A673 (cell line): ENCODE data around the gene ECHS1. TPM values are rescaled to one million over a fixed set of nuclear protein-coding genes. Genes with fewer than 3 reads are reported as not detected.

ENCODE experiments used
- BruUV-seq: library from RNA; stranded (reverse); fragments of 400-500 nt; replicated peaks from 2 replicates; lab custom pipeline; 2021; lab: Mats Ljungman, UMichigan
- CTCF ChIA-PET: fragments of 300-600 bp; sonication (Branson Sonifier 250); formaldehyde crosslinking; loops from one replicate; lab custom pipeline; 2022; ENCODE audit warnings: antibody characterized with exemption; lab: Charles Lee
- POLR2A ChIA-PET: fragments of 300-600 bp; sonication (Branson Sonifier 250); formaldehyde crosslinking; loops from one replicate; lab custom pipeline; 2022; ENCODE audit warnings: antibody characterized with exemption; ENCODE audit not compliant: low non-redundant PET; lab: Charles Lee
- DNase-seq: peaks from one replicate; pipeline ENCODE4 v3.0.0-alpha.2; 2015; ENCODE audit warnings: low spot score
- H3K27ac ChIP-seq: fragments of 200-600 bp; sonication (generic); 2 replicates; pipeline ENCODE4 v1.5.1; 2016; ENCODE audit warnings: mixed run types, low read depth, mild to moderate bottlenecking, mixed read lengths, antibody characterized with exemption, low read length; ENCODE audit not compliant: poor library complexity, severe bottlenecking
- H3K27me3 ChIP-seq: fragments of 200-600 bp; sonication (generic); replicated peaks from 2 replicates; pipeline ENCODE4 v1.6.1; 2017; ENCODE audit warnings: mixed run types, low read depth, mild to moderate bottlenecking, mixed read lengths, antibody characterized with exemption, low read length; ENCODE audit not compliant: insufficient read depth, poor library complexity
- H3K36me3 ChIP-seq: fragments of 200-600 bp; sonication (generic); 2 replicates; pipeline ENCODE4 v1.6.1; 2016; ENCODE audit warnings: mixed run types, mild to moderate bottlenecking, mixed read lengths, antibody characterized with exemption, low read length; ENCODE audit not compliant: insufficient read depth, poor library complexity, severe bottlenecking
- H3K4me1 ChIP-seq: fragments of 200-600 bp; sonication (generic); 2 replicates; pipeline ENCODE4 v1.6.1; 2017; ENCODE audit warnings: mixed run types, mild to moderate bottlenecking, mixed read lengths, antibody characterized with exemption, low read length; ENCODE audit not compliant: insufficient read depth, poor library complexity, severe bottlenecking
- H3K4me3 ChIP-seq: fragments of 200-600 bp; sonication (generic); 2 replicates; pipeline ENCODE4 v1.5.1; 2016; ENCODE audit warnings: low read depth, mixed run types, mild to moderate bottlenecking, mixed read lengths, low read length; ENCODE audit not compliant: poor library complexity, severe bottlenecking
- H3K9me3 ChIP-seq: fragments of 200-600 bp; sonication (generic); 2 replicates; pipeline ENCODE4 v1.6.1; 2016; ENCODE audit warnings: mixed run types, low read depth, mild to moderate bottlenecking, mixed read lengths, antibody characterized with exemption, low read length; ENCODE audit not compliant: poor library complexity, severe bottlenecking
- EZH2 ChIP-seq: fragments of 200-600 bp; sonication (generic); IDR thresholded peaks from 2 replicates; pipeline ENCODE4 v1.6.1; 2017; ENCODE audit warnings: borderline replicate concordance, low read depth, mild to moderate bottlenecking, mixed read lengths, antibody characterized with exemption, low read length; ENCODE audit not compliant: poor library complexity, severe bottlenecking
- intact Hi-C: fragments of 100-400 bp; cut with micrococcal nuclease; formaldehyde crosslinking; loops from one replicate; pipeline ENCODE4 v1.10.0; 2022; ENCODE audit not compliant: unreplicated experiment
- total RNA-seq: library from RNA; stranded (reverse); gene quantifications from 2 replicates; pipeline ENCODE4 v1.2.3, GENCODE V29; 2021
- TF ChIP-seq, protein P1 (sequence below): fragments of 300-800, 200-600 bp; sonication (generic); conservative IDR thresholded peaks from 2 replicates; pipeline ENCODE4 v1.5.1; 2017; ENCODE audit warnings: low read depth, mild to moderate bottlenecking, antibody characterized with exemption, low read length, moderate library complexity, mixed read lengths

Gene ECHS1
- total RNA-seq, 1 experiment from 2014 or later = 96.3 TPM

DNA sequence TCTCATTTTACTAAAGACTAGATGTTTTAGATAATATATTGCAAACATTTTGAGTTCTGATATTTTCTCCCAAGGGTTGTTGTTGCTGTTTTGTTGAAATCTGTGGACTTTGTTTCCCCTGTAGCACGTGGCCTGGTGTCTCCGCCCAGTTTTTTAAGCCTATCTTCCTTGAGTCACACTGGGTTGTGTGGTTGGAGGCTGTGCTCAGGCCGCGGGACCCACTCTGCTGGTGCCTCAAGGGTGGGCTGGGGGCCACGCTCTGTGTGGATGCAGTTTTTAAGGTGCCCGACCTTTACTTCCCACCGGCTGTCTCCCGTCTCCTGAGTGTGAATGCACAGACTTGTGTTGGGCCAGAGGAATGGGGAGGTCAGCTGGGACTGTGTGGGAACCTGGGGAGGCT, 30.2 kb downstream of the ECHS1 start:
- intact Hi-C loops = no loop called here
- H3K27ac ChIP-seq = no peak overlapping the region
- POLR2A ChIA-PET = no interaction called here
- TF ChIP-seq, protein P1, sequence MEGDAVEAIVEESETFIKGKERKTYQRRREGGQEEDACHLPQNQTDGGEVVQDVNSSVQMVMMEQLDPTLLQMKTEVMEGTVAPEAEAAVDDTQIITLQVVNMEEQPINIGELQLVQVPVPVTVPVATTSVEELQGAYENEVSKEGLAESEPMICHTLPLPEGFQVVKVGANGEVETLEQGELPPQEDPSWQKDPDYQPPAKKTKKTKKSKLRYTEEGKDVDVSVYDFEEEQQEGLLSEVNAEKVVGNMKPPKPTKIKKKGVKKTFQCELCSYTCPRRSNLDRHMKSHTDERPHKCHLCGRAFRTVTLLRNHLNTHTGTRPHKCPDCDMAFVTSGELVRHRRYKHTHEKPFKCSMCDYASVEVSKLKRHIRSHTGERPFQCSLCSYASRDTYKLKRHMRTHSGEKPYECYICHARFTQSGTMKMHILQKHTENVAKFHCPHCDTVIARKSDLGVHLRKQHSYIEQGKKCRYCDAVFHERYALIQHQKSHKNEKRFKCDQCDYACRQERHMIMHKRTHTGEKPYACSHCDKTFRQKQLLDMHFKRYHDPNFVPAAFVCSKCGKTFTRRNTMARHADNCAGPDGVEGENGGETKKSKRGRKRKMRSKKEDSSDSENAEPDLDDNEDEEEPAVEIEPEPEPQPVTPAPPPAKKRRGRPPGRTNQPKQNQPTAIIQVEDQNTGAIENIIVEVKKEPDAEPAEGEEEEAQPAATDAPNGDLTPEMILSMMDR = no peak
- no peak for TF ChIP-seq EZH2
- no TSS peak for BruUV-seq
- DNase-seq = no peak
- no peaks in the 10 kb centered on the region for H3K36me3 ChIP-seq
- no peaks in the 10 kb centered on the region for H3K9me3 ChIP-seq
- no peaks in the 10 kb centered on the region for H3K27me3 ChIP-seq
- CTCF ChIA-PET = no interaction called here
- peaks cover 6% of the 10 kb centered on the region for H3K4me1 ChIP-seq
- no peak overlapping the region for H3K4me3 ChIP-seq

GRCh38 chr10:133341983-133342382, 31.2 kb downstream of the ECHS1 start:
- TF ChIP-seq, protein P1 = no peak
- no peak for TF ChIP-seq EZH2
- no peak for DNase-seq
- H3K4me3 ChIP-seq = no peak overlapping the region
- no peaks in the 10 kb centered on the region for H3K9me3 ChIP-seq
- H3K27me3 ChIP-seq = peaks cover 7% of the 10 kb centered on the region
- BruUV-seq = no TSS peak
- H3K27ac ChIP-seq = no peak overlapping the region
- H3K36me3 ChIP-seq = no peaks in the 10 kb centered on the region
- CTCF ChIA-PET = no interaction called here
- intact Hi-C loops = no loop called here
- POLR2A ChIA-PET = no interaction called here
- H3K4me1 ChIP-seq = peaks cover under 1% of the 10 kb centered on the region

GRCh38 chr10:133339708-133340380, 33.3 kb downstream of the ECHS1 start:
- H3K27me3 ChIP-seq = peaks cover 28% of the 10 kb centered on the region

More at GRCh38 chr10:133339708-133340380, 33.3 kb downstream of the ECHS1 start:
- peaks cover 18% of the 10 kb centered on the region for H3K4me1 ChIP-seq
- H3K4me3 ChIP-seq = no peak overlapping the region
- no peaks in the 10 kb centered on the region for H3K36me3 ChIP-seq
- CTCF ChIA-PET = no interaction called here
- DNase-seq = no peak
- TF ChIP-seq EZH2 = no peak
- TF ChIP-seq, protein P1 = no peak
- intact Hi-C loops = no loop called here
- H3K27ac ChIP-seq = no peak overlapping the region
- POLR2A ChIA-PET = no interaction called here
- H3K9me3 ChIP-seq = no peaks in the 10 kb centered on the region
- no TSS peak for BruUV-seq
